CD4-positive, alpha-beta T cell (primary cell): ENCODE results near the gene TUBB3. TPM values are rescaled to one million over a fixed set of nuclear protein-coding genes. Genes with fewer than 3 reads are reported as not detected.

ENCODE experiments used
- ATAC-seq: fragments of 200-7000 bp; cut with Tn5 transposase; one replicate; pipeline ENCODE4 v1.10.0; 2022; ENCODE audit warnings: mild to moderate bottlenecking; ENCODE audit not compliant: poor library complexity
- CTCF ChIA-PET: fragments of 350-600 bp; sonication (Branson Sonifier 250); formaldehyde crosslinking; loops from one replicate; lab custom pipeline; 2021; ENCODE audit warnings: antibody characterized with exemption, inconsistent platforms; lab: Charles Lee
- POLR2A ChIA-PET: fragments of 350-600 bp; sonication (Branson Sonifier 250); formaldehyde crosslinking; loops from one replicate; lab custom pipeline; 2021; ENCODE audit warnings: antibody characterized with exemption, inconsistent platforms; lab: Charles Lee
- DNase-seq, 14 experiments: peaks; one replicate each; pipeline ENCODE4 v3.0.0-alpha.2; 2013 to 2020; ENCODE audit warnings: mixed read lengths in 2 of 14
- H3K27ac ChIP-seq, 2 donors: one replicate each; pipeline versions ENCODE4 v1.5.1 to v1.7.0; 2013; ENCODE audit warnings: low read length in 2 of 2, low read depth in 1 of 2, mild to moderate bottlenecking in 1 of 2
- H3K27me3 ChIP-seq, 2 experiments: 1 replicate in 1 of 2; 2 replicates in 1 of 2; pipeline versions ENCODE4 v1.6.1 to v1.7.0; 2013; ENCODE audit warnings: low read length in 2 of 2, control low read depth in 1 of 2, mild to moderate bottlenecking in 1 of 2, moderate library complexity in 1 of 2; ENCODE audit not compliant: insufficient read depth in 2 of 2, control insufficient read depth in 1 of 2
- H3K36me3 ChIP-seq: one replicate; pipeline ENCODE4 v1.6.1; 2013; ENCODE audit warnings: low read length, control low read depth; ENCODE audit not compliant: insufficient read depth
- H3K4me1 ChIP-seq: one replicate; pipeline ENCODE4 v1.6.1; 2013; ENCODE audit warnings: low read length, control low read depth; ENCODE audit not compliant: insufficient read depth
- H3K4me3 ChIP-seq: one replicate; pipeline ENCODE4 v1.5.1; 2013; ENCODE audit warnings: mild to moderate bottlenecking, low read length, moderate library complexity
- H3K9me3 ChIP-seq, 2 experiments: 1 replicate in 1 of 2; 2 replicates in 1 of 2; pipeline versions ENCODE4 v1.6.1 to v1.7.0; 2013; ENCODE audit warnings: low read length in 2 of 2, mild to moderate bottlenecking in 2 of 2, control low read depth in 1 of 2, moderate library complexity in 1 of 2; ENCODE audit not compliant: control insufficient read depth in 1 of 2, insufficient read depth in 1 of 2
- H3K27ac Mint-ChIP-seq: one replicate; pipeline ENCODE4 v1.8.0; 2020; ENCODE audit warnings: mixed read lengths
- H3K27me3 Mint-ChIP-seq: one replicate; pipeline ENCODE4 v1.8.0; 2021; ENCODE audit warnings: mixed read lengths
- H3K36me3 Mint-ChIP-seq: one replicate; pipeline ENCODE4 v1.8.0; 2021; ENCODE audit warnings: low read depth, mixed read lengths
- H3K4me1 Mint-ChIP-seq: one replicate; pipeline ENCODE4 v1.8.0; 2021; ENCODE audit warnings: low read depth, mixed read lengths
- H3K4me3 Mint-ChIP-seq: one replicate; pipeline ENCODE4 v1.8.0; 2020; ENCODE audit warnings: mild to moderate bottlenecking, mixed read lengths
- H3K9me3 Mint-ChIP-seq: one replicate; pipeline ENCODE4 v1.8.0; 2020; ENCODE audit warnings: mixed read lengths
- CTCF ChIP-seq: fragments of 200-600 bp; IDR thresholded peaks from one replicate; pipeline ENCODE4 v1.8.0; 2022; ENCODE audit warnings: antibody characterized with exemption, mild to moderate bottlenecking
- intact Hi-C, 2 experiments: fragments of 100-400 bp; cut with DNase I in 1 of 2; cut with micrococcal nuclease in 1 of 2; formaldehyde crosslinking; loops; one replicate each; pipeline versions ENCODE4 v1.15.1 to v1.9.0; 2023 to 2025; cut with DNase I, micrococcal nuclease
- total RNA-seq, 174 experiments: library from RNA in 2 of 174; stranded (reverse) in 2 of 174; gene quantifications; one replicate each; pipeline ENCODE4 v1.2.3 and lab custom pipeline; 2021 to 2026

TUBB3 gene
- total RNA-seq, 2 experiments from 2014 or later = 0.78 to 0.88 TPM

DNA sequence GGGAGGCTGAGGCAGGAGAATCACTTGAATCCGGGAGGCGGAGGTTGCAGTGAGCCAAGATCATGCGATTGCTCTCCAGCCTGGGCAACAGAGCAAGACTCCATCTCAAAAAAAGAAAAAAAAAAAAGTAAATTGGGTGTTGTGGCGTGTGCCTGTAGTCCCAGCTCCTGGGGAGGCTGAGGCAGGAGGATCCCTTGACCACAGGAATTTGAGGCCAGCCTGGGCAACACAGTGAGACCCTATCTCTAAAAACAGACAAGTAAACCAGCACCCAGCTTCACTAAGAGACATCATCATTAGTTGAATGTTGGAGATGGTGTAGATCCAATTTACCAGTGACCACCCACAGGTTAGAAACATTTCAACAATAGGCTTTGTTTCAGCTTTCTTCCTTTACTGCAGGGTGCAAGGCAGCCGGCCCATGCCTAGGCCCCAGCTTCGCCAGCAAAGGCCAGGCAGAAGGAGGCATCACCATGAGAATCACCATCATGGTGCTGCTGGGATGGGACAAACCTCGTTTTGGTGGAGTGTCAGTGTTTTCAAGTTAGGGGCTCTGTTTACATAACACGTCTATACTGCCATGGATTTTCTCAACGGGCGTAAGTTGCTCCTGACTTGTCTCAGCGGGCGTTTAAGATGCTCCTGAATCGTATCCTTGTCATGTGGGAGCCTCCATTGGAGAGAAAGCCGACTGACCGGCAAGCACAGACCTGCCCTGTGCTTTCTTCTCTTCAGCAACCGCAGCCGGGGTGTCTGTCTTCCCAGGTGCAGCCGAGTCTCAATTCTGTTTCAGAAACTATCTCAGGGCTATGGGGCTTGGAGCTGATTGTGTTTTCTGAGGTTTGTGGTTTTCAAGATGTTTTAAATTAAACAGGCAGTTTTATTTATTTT, 42.4 kb upstream of the TUBB3 start:
- H3K36me3 ChIP-seq = peaks cover 80% of the 10 kb centered on the region
- Mint-ChIP-seq H3K4me1 (peaks cover 7% of the 10 kb centered on the region), H3K36me3 (peaks cover 70% of the 10 kb centered on the region), H3K4me3 (no peak overlapping the region), H3K27me3 (no peaks in the 10 kb centered on the region), H3K27ac (peak overlapping the region; percentile 28), H3K9me3 (no peaks in the 10 kb centered on the region)
- intact Hi-C loops = no loop called here
- no peak overlapping the region for H3K4me3 ChIP-seq
- CTCF ChIA-PET = interaction anchor here (1.2 kb wide), 1 partner anchor 20 kb away, joined by 3 read pairs; no protein-coding TSS in a partner anchor
- no peak for DNase-seq
- no peak for TF ChIP-seq CTCF
- no peak for ATAC-seq
- peaks cover 0 to 1% of the 10 kb centered on the region in 2 experiments for H3K9me3 ChIP-seq
- POLR2A ChIA-PET = no interaction called here
- no peak overlapping the region for H3K27ac ChIP-seq
- H3K27me3 ChIP-seq = no peaks in the 10 kb centered on the region
- H3K4me1 ChIP-seq = no peaks in the 10 kb centered on the region

DNA sequence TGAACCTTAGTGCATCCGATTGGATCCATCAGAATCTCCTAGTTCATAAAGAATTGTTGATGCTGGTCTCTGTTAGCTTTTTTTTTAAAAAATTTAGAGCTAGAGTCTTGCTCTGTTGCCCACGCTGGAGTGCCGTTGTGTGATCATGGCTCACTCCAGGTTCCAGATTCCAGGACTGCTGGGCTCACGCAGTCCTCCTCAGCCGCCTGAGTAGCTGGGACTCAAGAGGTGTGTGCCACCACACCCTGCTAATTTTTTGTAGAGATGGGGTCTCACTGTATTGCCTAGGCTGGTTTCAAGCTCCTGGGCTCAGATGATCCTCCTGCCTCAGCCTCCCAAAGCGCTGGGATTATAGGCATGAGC, 41.8 kb upstream of the TUBB3 start:
- DNase-seq (no peak), ATAC-seq (no peak)
- H3K27me3 ChIP-seq = no peaks in the 10 kb centered on the region
- H3K9me3 ChIP-seq = no peaks in the 10 kb centered on the region
- H3K27ac Mint-ChIP-seq = peak overlapping the region; percentile 28
- no peak overlapping the region for H3K4me3 ChIP-seq
- H3K27me3 Mint-ChIP-seq = no peaks in the 10 kb centered on the region
- peaks cover 80% of the 10 kb centered on the region for H3K36me3 ChIP-seq
- CTCF ChIA-PET = interaction anchor here (1.2 kb wide), 1 partner anchor 21 kb away, joined by 3 read pairs; no protein-coding TSS in a partner anchor
- H3K27ac ChIP-seq = no peak overlapping the region
- peaks cover 75% of the 10 kb centered on the region for H3K36me3 Mint-ChIP-seq
- H3K4me3 Mint-ChIP-seq = no peak overlapping the region
- POLR2A ChIA-PET = no interaction called here
- H3K4me1 Mint-ChIP-seq = peaks cover 7% of the 10 kb centered on the region
- TF ChIP-seq CTCF = no peak
- no peaks in the 10 kb centered on the region for H3K9me3 Mint-ChIP-seq
- intact Hi-C loops = no loop called here
- no peaks in the 10 kb centered on the region for H3K4me1 ChIP-seq

DNA sequence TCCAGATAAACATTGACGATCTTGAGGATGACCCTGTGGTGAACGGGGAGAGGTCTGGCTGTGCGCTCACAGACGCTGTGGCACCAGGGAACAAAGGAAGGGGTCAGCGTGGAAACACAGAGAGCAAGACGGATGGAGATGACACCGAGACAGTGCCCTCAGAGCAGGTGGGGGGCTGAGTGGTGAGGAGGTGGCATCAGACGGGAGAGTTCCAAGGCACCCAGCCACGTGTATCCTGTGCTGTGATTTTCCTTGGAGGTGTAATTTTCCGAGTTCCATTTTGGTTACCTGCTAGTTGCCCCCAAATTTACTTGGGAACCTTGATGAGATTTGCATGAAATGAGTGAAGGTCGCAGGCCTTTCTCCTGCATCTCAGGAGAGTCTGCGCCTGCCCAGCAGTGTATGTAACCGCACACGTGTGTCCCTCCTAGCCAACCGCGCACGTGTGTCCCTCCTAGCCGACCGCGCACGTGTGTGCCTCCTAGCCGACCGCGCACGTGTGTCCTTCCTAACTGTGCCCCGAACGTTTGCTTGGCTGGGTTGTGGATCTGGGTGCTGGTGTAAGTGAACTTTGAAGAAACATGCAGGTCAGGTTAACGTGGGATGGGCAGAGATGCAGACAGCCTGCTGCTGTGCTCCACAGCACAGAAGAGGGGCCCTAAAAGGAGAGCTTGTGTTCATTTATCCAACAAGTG, 39.6 kb upstream of the TUBB3 start:
- DNase-seq (no peak), ATAC-seq (no peak)
- Histone ChIP-seq H3K27me3 (no peaks in the 10 kb centered on the region), H3K27ac (no peak overlapping the region), H3K9me3 (no peaks in the 10 kb centered on the region), H3K4me1 (no peaks in the 10 kb centered on the region), H3K36me3 (peaks cover 84% of the 10 kb centered on the region), H3K4me3 (no peak overlapping the region)
- no peaks in the 10 kb centered on the region for H3K27me3 Mint-ChIP-seq
- no peak for TF ChIP-seq CTCF
- H3K4me1 Mint-ChIP-seq = peaks cover 7% of the 10 kb centered on the region
- H3K9me3 Mint-ChIP-seq = no peaks in the 10 kb centered on the region
- peak overlapping the region; percentile 42 for H3K27ac Mint-ChIP-seq
- no peak overlapping the region for H3K4me3 Mint-ChIP-seq
- ChIA-PET POLR2A (no interaction called here), CTCF (no interaction called here)
- peaks cover 81% of the 10 kb centered on the region for H3K36me3 Mint-ChIP-seq
- intact Hi-C loops = no loop called here
